NB4 (cell line): ENCODE results near the gene GRIK1.

Experiments used
- DNase-seq: peaks from one replicate; pipeline ENCODE4 v3.0.0; 2010; ENCODE audit warnings: low read depth
- H3K4me3 ChIP-seq: one replicate; pipeline ENCODE4 v1.5.1; 2011; ENCODE audit warnings: mild to moderate bottlenecking, low read depth, low read length, moderate library complexity
- CTCF ChIP-seq: IDR thresholded peaks from one replicate; pipeline ENCODE4 v1.5.1; 2012; ENCODE audit warnings: low read depth, low read length
- MAX ChIP-seq: IDR thresholded peaks from 2 replicates; pipeline ENCODE4 v1.6.1; 2011; ENCODE audit warnings: low read depth, low read length
- MYC ChIP-seq: IDR thresholded peaks from 2 replicates; pipeline ENCODE4 v1.6.1; 2011; ENCODE audit warnings: low read depth, low read length
- POLR2A ChIP-seq: IDR thresholded peaks from 2 replicates; pipeline ENCODE4 v1.6.1; 2011; ENCODE audit warnings: mild to moderate bottlenecking; ENCODE audit not compliant: insufficient read length; ENCODE audit errors: extremely low read depth

Gene GRIK1

DNA sequence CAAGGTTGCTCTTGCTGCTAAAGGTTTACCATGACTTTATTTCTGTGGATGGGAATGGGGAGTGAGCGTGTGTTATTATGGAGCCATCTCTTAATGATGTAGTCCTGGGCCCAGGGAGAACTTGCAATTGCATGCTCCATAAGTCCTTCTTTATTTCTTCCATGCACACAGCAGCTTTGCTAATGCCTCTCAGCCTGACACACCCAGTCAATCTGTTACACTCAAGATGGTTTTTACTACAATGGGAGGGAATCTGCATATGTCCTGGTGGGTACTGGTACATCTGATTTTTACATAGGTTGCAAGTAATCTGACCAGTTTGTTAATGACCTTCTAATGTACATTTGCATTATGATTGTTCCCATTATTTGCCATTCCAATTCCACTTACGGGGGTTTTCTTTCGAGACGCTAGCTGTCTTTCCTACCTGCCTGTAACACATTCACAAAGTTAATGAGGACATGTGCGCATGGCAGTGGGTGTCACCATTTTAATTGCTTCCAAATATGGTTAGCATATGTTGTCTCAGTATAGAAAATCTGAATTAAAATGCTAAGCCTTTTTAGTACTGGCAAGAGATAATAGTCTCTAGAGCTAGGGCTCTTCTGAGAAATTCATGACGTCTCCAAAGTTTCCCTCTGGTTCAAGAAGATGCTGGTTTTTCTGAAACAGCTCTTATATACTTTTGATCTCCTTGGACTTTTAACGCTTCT is 188.2 kb downstream of the GRIK1 start:
- no peak for DNase-seq
- no peak overlapping the region for H3K4me3 ChIP-seq
- TF ChIP-seq MAX (no peak), POLR2A (no peak), MYC (no peak), CTCF (no peak)

DNA sequence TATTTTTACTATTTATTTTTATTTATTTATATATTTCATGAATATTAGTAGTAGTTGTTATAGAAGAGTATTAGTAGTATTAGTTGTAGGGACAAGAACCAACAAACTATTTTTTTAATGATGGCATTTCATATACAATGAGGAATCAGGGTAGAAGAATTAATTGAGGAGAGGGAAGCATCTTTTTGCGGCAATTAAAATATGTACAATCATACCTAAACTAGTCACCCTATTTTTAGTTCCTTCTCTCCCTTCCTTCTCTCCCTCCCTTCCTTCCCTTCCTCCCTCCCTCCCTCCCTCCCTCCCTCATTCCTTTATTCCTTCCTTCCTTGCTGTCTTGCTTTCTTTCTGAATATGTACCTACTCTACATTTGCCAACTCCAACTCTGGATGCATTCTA is 189.8 kb downstream of the GRIK1 start:
- no peak for DNase-seq
- H3K4me3 ChIP-seq = no peak overlapping the region
- TF ChIP-seq MAX = no peak

DNA sequence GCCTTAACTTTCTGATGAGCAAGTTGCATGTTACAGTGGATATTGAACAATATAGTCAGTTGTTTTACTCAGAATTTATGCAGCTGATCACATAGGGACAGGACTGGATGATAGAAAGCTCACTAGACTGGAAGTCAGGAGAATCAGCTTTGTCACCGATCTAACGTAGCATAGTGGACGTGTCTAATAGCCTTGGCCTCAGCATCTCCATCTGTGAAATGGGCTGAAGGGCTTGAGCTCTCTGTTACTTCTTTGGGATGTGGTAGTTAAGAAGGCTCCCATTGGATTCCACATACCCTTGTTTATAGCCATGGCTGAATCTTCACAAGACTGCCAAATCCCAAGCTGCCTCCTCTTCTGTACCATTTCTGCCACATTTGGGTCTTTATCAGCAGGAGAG is 190.6 kb downstream of the GRIK1 start:
- TF ChIP-seq MAX (no peak), MYC (no peak), CTCF (no peak), POLR2A (no peak)
- no peak overlapping the region for H3K4me3 ChIP-seq
- DNase-seq = no peak

- TF ChIP-seq MAX (no peak), MYC (no peak), POLR2A (no peak), CTCF (no peak)
- no peak for DNase-seq
- H3K4me3 ChIP-seq = no peak overlapping the region
These were observed 191.2 kb downstream of the GRIK1 start for GRCh38 chr21:29748391-29749167.

DNA sequence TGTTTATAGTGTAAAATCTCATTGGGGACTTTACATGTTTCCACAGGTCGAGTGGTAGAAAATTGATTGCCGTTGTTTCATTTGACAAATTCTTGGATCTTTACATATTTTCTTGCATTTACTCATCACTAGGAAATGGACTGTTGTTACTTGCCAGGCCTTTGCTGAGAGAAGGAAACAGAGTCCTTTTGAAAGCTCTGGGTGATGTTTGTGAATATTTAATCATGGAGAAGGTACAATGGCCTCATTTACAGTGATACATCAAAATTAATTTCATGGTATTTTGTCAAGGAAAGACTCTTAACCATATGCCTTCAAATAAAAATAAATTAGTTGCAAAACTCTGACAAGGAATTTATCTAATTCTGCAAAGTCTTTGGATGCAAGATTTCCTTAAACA is 198.0 kb downstream of the GRIK1 start:
- H3K4me3 ChIP-seq = no peak overlapping the region
- TF ChIP-seq POLR2A (no peak), MYC (no peak)
- DNase-seq = no peak

DNA sequence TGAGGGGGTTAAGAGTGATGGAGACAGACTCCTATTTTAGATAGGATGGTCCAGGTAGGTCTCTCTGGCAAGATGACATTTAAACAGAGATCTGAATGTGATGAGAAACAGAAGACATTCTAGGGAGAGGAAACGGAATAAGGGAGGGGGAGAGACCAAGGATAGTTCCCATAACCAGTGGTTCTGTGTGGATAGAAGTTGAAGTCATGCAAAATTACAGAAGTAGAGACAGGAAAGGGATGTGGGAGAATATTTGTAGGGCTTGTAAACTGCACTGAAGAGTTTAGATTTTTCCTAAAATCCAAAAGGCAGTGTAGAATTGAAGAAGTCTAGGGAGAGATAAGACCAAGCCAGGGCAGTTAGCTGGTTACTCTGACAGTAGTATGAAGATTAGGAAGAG is 200.6 kb downstream of the GRIK1 start:
- no peak overlapping the region for H3K4me3 ChIP-seq
- no peak for DNase-seq
- TF ChIP-seq MYC (no peak), MAX (no peak), CTCF (no peak), POLR2A (no peak)
